Colonic mucosa (tissue), 4 donors: Measurements from ENCODE around the gene PPIF. TPM values are rescaled to one million over a fixed set of nuclear protein-coding genes. Genes with fewer than 3 reads are reported as not detected.

Source experiments
- DNase-seq: peaks from one replicate; pipeline ENCODE4 v3.0.0-alpha.2; 2020
- H3K27ac ChIP-seq: fragments of 200-600 bp; one replicate; pipeline ENCODE4 v1.8.0; 2021
- H3K27me3 ChIP-seq: fragments of 200-600 bp; one replicate; pipeline ENCODE4 v1.8.0; 2021
- H3K36me3 ChIP-seq: fragments of 200-600 bp; one replicate; pipeline ENCODE4 v1.8.0; 2021
- H3K4me1 ChIP-seq: fragments of 200-600 bp; one replicate; pipeline ENCODE4 v1.8.0; 2021; ENCODE audit warnings: mild to moderate bottlenecking
- H3K4me3 ChIP-seq: fragments of 200-600 bp; one replicate; pipeline ENCODE4 v1.8.0; 2021
- H3K9ac ChIP-seq, 2 donors: one replicate each; pipeline ENCODE4 v1.7.0; 2013; ENCODE audit warnings: control low read depth in 2 of 2, low read depth in 2 of 2, low read length in 2 of 2
- H3K9me3 ChIP-seq: fragments of 200-600 bp; one replicate; pipeline ENCODE4 v1.8.0; 2021
- intact Hi-C: fragments of 100-400 bp; cut with DNase I; formaldehyde crosslinking; loops from one replicate; pipeline ENCODE4 v1.14.1; 2022
- total RNA-seq, 2 donors: library from RNA; stranded (reverse); fragmentation: NEBNext Ultra II Directional in 1 of 2; extraction: Animal tissue kit (Norgen Biotek cat#: 25700) in 1 of 2; gene quantifications; one replicate each; pipeline ENCODE4 v1.2.1, GENCODE V29; 2021
- TF ChIP-seq, protein P1 (sequence below): fragments of 200-600 bp; IDR thresholded peaks from one replicate; pipeline ENCODE4 v1.8.0; 2022; ENCODE audit warnings: antibody characterized with exemption, mild to moderate bottlenecking
- donor health status: healthy.
- donor health status: DM: no; HTN: no; CAD: no.
- donor health status: DM: no; HTN: no; CAD: no.

The PPIF gene
- total RNA-seq, 2 donors from 2014 or later = 99.3 to 154 TPM

DNA sequence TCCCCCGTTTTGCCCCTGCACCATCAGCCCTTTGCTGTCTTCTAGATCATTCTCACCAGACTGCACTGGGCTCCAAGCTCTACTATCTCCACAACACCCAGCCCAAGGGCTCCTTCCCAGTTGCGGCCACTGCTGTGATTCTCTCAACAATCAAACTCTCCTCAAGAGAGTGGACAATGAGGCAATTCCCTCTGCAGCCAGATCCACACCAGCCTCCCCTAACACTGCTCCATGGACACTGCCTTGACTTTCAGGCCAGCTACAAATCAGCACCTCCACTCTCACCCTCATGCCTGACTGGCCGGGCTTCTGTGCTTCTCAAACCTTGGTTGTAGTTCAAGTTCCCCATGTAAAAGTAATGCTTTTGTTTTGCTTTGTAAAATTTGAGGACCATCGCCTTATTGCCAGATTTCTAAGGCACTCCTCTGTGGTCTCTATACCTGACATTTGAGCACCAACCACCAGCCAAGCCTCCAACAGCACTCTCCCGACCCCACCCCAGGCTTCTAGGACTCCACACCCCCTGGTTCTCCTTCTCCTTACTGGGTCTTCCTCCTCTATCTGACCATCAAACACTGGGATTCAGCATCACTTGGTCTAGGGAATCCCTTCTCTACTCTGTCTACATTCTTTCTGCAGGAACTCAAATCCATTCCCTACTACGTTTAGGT lies 45.4 kb downstream of the PPIF start:
- H3K4me3 ChIP-seq = no peak overlapping the region
- no peaks in the 10 kb centered on the region for H3K27me3 ChIP-seq
- no peak overlapping the region for H3K9ac ChIP-seq
- TF ChIP-seq, protein P1, sequence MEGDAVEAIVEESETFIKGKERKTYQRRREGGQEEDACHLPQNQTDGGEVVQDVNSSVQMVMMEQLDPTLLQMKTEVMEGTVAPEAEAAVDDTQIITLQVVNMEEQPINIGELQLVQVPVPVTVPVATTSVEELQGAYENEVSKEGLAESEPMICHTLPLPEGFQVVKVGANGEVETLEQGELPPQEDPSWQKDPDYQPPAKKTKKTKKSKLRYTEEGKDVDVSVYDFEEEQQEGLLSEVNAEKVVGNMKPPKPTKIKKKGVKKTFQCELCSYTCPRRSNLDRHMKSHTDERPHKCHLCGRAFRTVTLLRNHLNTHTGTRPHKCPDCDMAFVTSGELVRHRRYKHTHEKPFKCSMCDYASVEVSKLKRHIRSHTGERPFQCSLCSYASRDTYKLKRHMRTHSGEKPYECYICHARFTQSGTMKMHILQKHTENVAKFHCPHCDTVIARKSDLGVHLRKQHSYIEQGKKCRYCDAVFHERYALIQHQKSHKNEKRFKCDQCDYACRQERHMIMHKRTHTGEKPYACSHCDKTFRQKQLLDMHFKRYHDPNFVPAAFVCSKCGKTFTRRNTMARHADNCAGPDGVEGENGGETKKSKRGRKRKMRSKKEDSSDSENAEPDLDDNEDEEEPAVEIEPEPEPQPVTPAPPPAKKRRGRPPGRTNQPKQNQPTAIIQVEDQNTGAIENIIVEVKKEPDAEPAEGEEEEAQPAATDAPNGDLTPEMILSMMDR = no peak
- DNase-seq = no peak
- no peaks in the 10 kb centered on the region for H3K4me1 ChIP-seq
- H3K27ac ChIP-seq = no peak overlapping the region
- no peaks in the 10 kb centered on the region for H3K9me3 ChIP-seq
- no peaks in the 10 kb centered on the region for H3K36me3 ChIP-seq
- intact Hi-C loops = no loop called here

DNA sequence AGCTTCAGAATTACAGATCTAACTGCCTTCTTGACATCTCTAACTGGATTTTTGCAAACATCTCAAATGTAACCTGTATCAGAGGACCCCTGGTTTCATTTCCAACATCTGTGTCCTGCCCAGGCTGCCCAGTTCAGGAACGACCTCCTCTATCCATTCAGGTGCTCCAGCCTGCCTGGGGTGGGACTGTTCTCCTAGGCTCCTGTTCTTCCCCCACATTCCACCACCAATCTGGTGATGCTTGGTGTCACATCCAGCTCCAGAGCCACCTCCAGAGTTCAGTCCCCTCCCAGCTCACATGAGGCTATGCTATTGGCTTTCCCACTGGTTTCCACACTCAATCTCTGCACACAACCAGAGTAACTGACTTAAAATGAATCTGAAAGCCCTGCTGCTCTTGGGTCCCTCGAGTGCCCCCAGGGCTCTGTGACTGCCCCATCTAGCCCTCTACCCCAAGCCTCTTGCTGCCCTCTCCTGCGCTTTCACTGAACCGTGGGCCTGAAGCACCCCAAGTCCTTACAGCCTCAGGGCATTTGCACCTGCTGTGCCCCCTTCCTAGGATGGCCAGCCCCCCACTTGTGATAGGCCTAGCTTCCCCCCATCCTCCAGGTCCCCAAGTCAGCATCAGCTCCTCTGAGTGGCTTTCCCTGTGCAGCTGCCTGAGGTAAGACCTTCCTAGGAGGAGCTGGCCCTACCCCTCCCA lies 46.1 kb downstream of the PPIF start:
- peaks cover 3% of the 10 kb centered on the region for H3K4me1 ChIP-seq
- H3K4me3 ChIP-seq = no peak overlapping the region
- H3K27ac ChIP-seq = no peak overlapping the region
- H3K9ac ChIP-seq = no peak overlapping the region
- TF ChIP-seq, protein P1 = no peak
- no peaks in the 10 kb centered on the region for H3K9me3 ChIP-seq
- no peaks in the 10 kb centered on the region for H3K27me3 ChIP-seq
- H3K36me3 ChIP-seq = no peaks in the 10 kb centered on the region
- intact Hi-C loops = no loop called here
- DNase-seq = no peak

DNA sequence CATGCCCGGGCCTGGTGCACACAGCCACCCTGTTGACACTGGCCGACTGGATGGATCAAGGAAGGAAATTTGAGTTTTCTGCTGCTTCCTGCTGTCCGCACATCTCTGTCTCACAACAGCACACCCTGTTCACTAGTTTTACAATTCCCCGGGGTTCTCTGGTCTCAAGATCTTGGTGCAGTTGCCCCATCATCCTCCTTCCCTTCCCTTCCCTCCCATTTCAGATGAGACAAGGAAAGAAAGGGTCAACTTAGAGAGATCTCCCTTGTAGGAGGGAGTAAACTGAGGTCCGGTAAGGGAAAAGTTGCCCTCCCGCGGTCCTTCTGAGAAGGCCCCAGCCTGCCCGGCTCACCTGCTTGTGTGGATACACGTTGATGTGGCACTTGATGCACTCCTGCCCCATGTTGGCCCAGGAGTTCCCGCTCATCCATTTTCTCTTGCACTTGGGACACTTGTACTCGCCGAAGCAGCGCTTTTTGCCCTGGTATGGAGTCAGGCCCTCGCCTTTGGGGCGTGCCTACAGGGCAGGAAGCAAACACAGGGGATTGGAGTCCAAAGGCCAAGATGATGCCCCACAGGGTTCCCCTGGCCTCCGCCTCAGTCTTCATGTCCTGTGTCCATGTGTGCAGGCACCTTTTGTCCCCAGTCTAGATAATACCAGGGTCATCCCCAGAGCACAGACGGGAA lies 46.8 kb downstream of the PPIF start:
- Histone ChIP-seq H3K27me3 (no peaks in the 10 kb centered on the region), H3K9ac (no peak overlapping the region), H3K27ac (no peak overlapping the region), H3K4me3 (no peak overlapping the region), H3K36me3 (no peaks in the 10 kb centered on the region), H3K9me3 (no peaks in the 10 kb centered on the region), H3K4me1 (peaks cover 3% of the 10 kb centered on the region)
- TF ChIP-seq, protein P1 = no peak
- intact Hi-C loops = no loop called here
- DNase-seq = no peak

DNA sequence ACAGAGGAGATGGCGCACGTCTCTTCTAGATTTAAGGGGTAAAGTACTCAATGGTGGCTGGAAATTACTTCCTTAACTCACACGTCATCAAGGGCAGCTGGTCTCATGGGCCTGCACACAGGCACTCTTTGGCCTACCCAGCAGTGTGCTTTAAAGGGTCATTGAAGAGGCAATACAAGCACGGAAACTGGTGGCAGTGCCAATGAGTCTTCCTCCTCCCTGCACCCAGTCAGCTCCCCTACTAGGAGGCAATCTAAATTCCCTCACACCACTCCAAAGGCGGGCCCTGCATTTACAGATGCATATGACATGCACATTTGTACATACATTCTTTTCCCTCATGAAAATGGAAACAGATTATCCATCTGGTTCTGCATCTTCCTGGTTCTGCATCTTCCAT lies 47.4 kb downstream of the PPIF start:
- Histone ChIP-seq H3K9me3 (no peaks in the 10 kb centered on the region), H3K36me3 (no peaks in the 10 kb centered on the region), H3K9ac (no peak overlapping the region), H3K4me3 (no peak overlapping the region), H3K27me3 (no peaks in the 10 kb centered on the region), H3K4me1 (peaks cover 3% of the 10 kb centered on the region), H3K27ac (no peak overlapping the region)
- TF ChIP-seq, protein P1 = no peak
- DNase-seq = no peak
- intact Hi-C loops = no loop called here

DNA sequence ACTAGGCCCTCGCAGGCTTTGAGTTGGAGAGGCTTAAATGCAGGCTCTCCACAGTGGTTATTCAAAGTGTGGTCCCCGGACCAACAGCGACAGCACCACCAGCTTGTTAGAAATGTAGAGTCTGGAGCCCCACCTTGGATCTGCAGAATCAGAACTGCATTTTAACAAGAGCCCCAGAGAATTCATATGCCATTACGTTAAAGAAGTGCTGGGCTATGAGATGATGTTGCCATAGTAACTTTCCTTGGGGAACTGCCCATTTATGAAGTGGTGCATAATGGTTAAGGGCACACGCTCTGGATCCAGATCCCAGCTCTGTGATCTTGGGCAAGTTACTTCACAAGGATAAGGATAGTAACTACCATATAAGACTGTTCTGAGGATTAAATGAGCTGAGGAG lies 49.3 kb downstream of the PPIF start:
- H3K27me3 ChIP-seq = no peaks in the 10 kb centered on the region
- H3K9me3 ChIP-seq = no peaks in the 10 kb centered on the region
- H3K27ac ChIP-seq = no peak overlapping the region
- H3K4me1 ChIP-seq = peaks cover 3% of the 10 kb centered on the region
- no peak overlapping the region for H3K4me3 ChIP-seq
- TF ChIP-seq, protein P1 = no peak
- intact Hi-C loops = no loop called here
- no peak for DNase-seq
- H3K9ac ChIP-seq = no peak overlapping the region
- no peaks in the 10 kb centered on the region for H3K36me3 ChIP-seq
